GM12878 (cell line): Measurements from ENCODE around the gene TMTC1. TPM values are rescaled to one million over a fixed set of nuclear protein-coding genes. Genes with fewer than 3 reads are reported as not detected.

Experiments used
- ATAC-seq: fragments of 200-7000 bp; cut with Tn5 transposase; 3 replicates; pipeline ENCODE4 v1.9.1; 2020; ENCODE audit warnings: mild to moderate bottlenecking, moderate library complexity
- BruUV-seq: library from RNA; stranded (reverse); fragments of 400-500 nt; replicated peaks from 2 replicates; lab custom pipeline; 2021; lab: Mats Ljungman, UMichigan
- CTCF ChIA-PET: fragments of 300-600 bp; sonication (Branson Sonifier 250); formaldehyde crosslinking; extraction: SDS; loops from one replicate; lab custom pipeline; 2021; ENCODE audit warnings: inconsistent platforms; lab: Yijun Ruan, JAX
- POLR2A ChIA-PET: fragments of 350-600 bp; formaldehyde crosslinking; extraction: SDS; loops from one replicate; lab custom pipeline; 2021; ENCODE audit warnings: inconsistent platforms; lab: Charles Lee
- RAD21 ChIA-PET: fragments of 300-600 bp; sonication (Branson Sonifier 250); formaldehyde crosslinking; loops from one replicate; lab custom pipeline; 2023; ENCODE audit warnings: antibody characterized with exemption; ENCODE audit not compliant: unreplicated experiment; lab: Charles Lee
- SMC1A ChIA-PET: fragments of 300-600 bp; sonication (Branson Sonifier 250); formaldehyde crosslinking; loops from one replicate; lab custom pipeline; 2023; ENCODE audit not compliant: unreplicated experiment, uncharacterized antibody; lab: Charles Lee
- DNase-seq: peaks from one replicate; pipeline ENCODE4 v3.0.0-alpha.2; 2011; ENCODE audit warnings: low read depth, low spot score
- FAIRE-seq: peaks from 3 replicates; lab custom pipeline; 2011; peaks lifted over from hg19 to GRCh38; lab: Jason Lieb, UNC
- H2AFZ ChIP-seq: 2 replicates; pipeline ENCODE4 v1.6.0; 2011; ENCODE audit warnings: low read depth, low read length, control low read depth; ENCODE audit not compliant: control insufficient read depth
- H3K27ac ChIP-seq: 2 replicates; pipeline ENCODE4 v1.5.1; 2011; ENCODE audit warnings: control low read depth; ENCODE audit not compliant: control insufficient read depth, insufficient read depth
- H3K27me3 ChIP-seq, 2 experiments: replicated peaks in 1 of 2; 2 replicates each; pipeline versions ENCODE4 v1.6.0 to v1.6.1; 2011; ENCODE audit warnings: low read length in 1 of 2; ENCODE audit not compliant: control insufficient read depth in 2 of 2, insufficient read depth in 2 of 2
- H3K36me3 ChIP-seq, 2 experiments: 2 replicates each; pipeline ENCODE4 v1.5.1; 2011; ENCODE audit warnings: low read length in 1 of 2; ENCODE audit not compliant: control insufficient read depth in 2 of 2, insufficient read depth in 2 of 2
- H3K4me1 ChIP-seq: 2 replicates; pipeline ENCODE4 v1.6.1; 2011; ENCODE audit warnings: mild to moderate bottlenecking, low read length, moderate library complexity, mixed read lengths; ENCODE audit not compliant: control insufficient read depth, insufficient read depth
- H3K4me2 ChIP-seq: 2 replicates; pipeline ENCODE4 v1.6.0; 2011; ENCODE audit warnings: control low read depth; ENCODE audit not compliant: control insufficient read depth, insufficient read depth
- H3K4me3 ChIP-seq: fragments of 200-600 bp; sonication (generic); 2 replicates; pipeline ENCODE4 v1.5.1; 2016
- H3K79me2 ChIP-seq: 2 replicates; pipeline ENCODE4 v1.6.0; 2011; ENCODE audit warnings: low read length; ENCODE audit not compliant: control insufficient read depth, insufficient read depth
- H3K9ac ChIP-seq: 2 replicates; pipeline ENCODE4 v1.8.0; 2011; ENCODE audit warnings: low read length, control low read depth, mixed read lengths; ENCODE audit not compliant: control insufficient read depth, insufficient read depth
- H3K9me3 ChIP-seq: replicated peaks from 3 replicates; pipeline ENCODE4 v1.5.1; 2011; ENCODE audit warnings: mild to moderate bottlenecking, low read length; ENCODE audit not compliant: control insufficient read depth, insufficient read depth
- H4K20me1 ChIP-seq: 2 replicates; pipeline ENCODE4 v1.6.0; 2011; ENCODE audit not compliant: control insufficient read depth, insufficient read depth
- BACH1 ChIP-seq: fragments of 450-650 bp; IDR thresholded peaks from 2 replicates; pipeline ENCODE4 v1.6.1; 2017; ENCODE audit warnings: mild to moderate bottlenecking, borderline replicate concordance
- ESRRA ChIP-seq: IDR thresholded peaks from 2 replicates; pipeline ENCODE4 v1.6.1; 2012; ENCODE audit warnings: mild to moderate bottlenecking, low read length, improper control_type of control experiment
- GATAD2B ChIP-seq: fragments of 450-650 bp; conservative IDR thresholded peaks from 2 replicates; pipeline ENCODE4 v1.6.1; 2017; ENCODE audit warnings: low read depth, mild to moderate bottlenecking, moderate library complexity
- IRF3 ChIP-seq: fragments of 450-650 bp; IDR thresholded peaks from 2 replicates; pipeline ENCODE4 v1.6.1; 2014; ENCODE audit warnings: mild to moderate bottlenecking
- MLLT1 ChIP-seq: fragments of 450-650 bp; IDR thresholded peaks from 2 replicates; pipeline ENCODE4 v1.6.1; 2016; ENCODE audit warnings: mild to moderate bottlenecking
- MXI1 ChIP-seq: fragments of 150-350 bp; IDR thresholded peaks from 2 replicates; pipeline ENCODE4 v1.6.1; 2011; ENCODE audit warnings: low read depth, mild to moderate bottlenecking, inconsistent platforms, low read length, improper control_type of control experiment
- NFIC ChIP-seq: IDR thresholded peaks from 2 replicates; pipeline ENCODE4 v1.6.1; 2012; ENCODE audit warnings: low read depth, mild to moderate bottlenecking, inconsistent platforms, low read length, moderate library complexity
- NKRF ChIP-seq: fragments of 450-650 bp; conservative IDR thresholded peaks from 2 replicates; pipeline ENCODE4 v1.6.1; 2017; ENCODE audit warnings: mild to moderate bottlenecking, moderate library complexity
- PAX8 ChIP-seq: fragments of 450-650 bp; IDR thresholded peaks from 2 replicates; pipeline ENCODE4 v1.6.1; 2017; ENCODE audit warnings: mild to moderate bottlenecking, moderate library complexity
- RAD51 ChIP-seq: fragments of 450-650 bp; IDR thresholded peaks from 2 replicates; pipeline ENCODE4 v1.6.1; 2016; ENCODE audit warnings: moderate library complexity, mild to moderate bottlenecking, inconsistent platforms
- SIX5 ChIP-seq: IDR thresholded peaks from 2 replicates; pipeline ENCODE4 v1.6.1; 2011; ENCODE audit warnings: mild to moderate bottlenecking, low read depth, low read length, moderate library complexity; ENCODE audit not compliant: severe bottlenecking
- STAT3 ChIP-seq: IDR thresholded peaks from 2 replicates; pipeline ENCODE4 v1.6.1; 2011; ENCODE audit warnings: low read depth, low read length, improper control_type of control experiment
- TCF12 ChIP-seq: IDR thresholded peaks from 2 replicates; pipeline ENCODE4 v1.6.1; 2011; ENCODE audit warnings: low read depth, mild to moderate bottlenecking, low read length
- YY1 ChIP-seq: IDR thresholded peaks from 2 replicates; pipeline ENCODE4 v1.6.1; 2011; ENCODE audit warnings: low read depth, mild to moderate bottlenecking, low read length
- WGBS: methylation state at CpG from one replicate; pipeline ENCODE4 v1.1.6; 2016; ENCODE audit warnings: low lambda C conversion rate; ENCODE audit not compliant: insufficient replicate concordance, insufficient coverage; ENCODE audit errors: missing lambda C conversion rate; 5-methylcytosine and 5-hydroxymethylcytosine counted together
- in situ Hi-C: fragments of 300-500 bp; cut with MboI; formaldehyde crosslinking; loops from 9 replicates; pipeline ENCODE4 v1.14.3; 2018; ENCODE audit warnings: mixed read lengths
- intact Hi-C: fragments of 100-400 bp; cut with micrococcal nuclease; formaldehyde crosslinking; loops from one replicate; pipeline ENCODE4 v1.14.2; 2022; ENCODE audit not compliant: unreplicated experiment
- polyA plus RNA-seq, 11 experiments: library from polyadenylated mRNA; depleted of rRNA in 4 of 11; unstranded in 6 of 11; stranded (reverse) in 5 of 11; fragments of >200 nt; fragmentation: Nextera tagmentation in 4 of 11; fragmentation: Illumina TruSeq in 1 of 11; extraction: Ambion mirVana in 4 of 11; extraction: Trizol in 1 of 11; gene quantifications; 1 replicate in 1 of 11; 2 replicates in 10 of 11; pipeline versions ENCODE4 v1.2.1 to v1.2.3, GENCODE V29; 2011 to 2016; ENCODE audit warnings: inconsistent platforms in 2 of 11, missing spikeins in 2 of 11, low read depth in 1 of 11
- total RNA-seq, 4 experiments: library from RNA; depleted of rRNA in 3 of 4; stranded (reverse); fragments of >200 nt in 3 of 4; fragmentation: Illumina TruSeq in 1 of 4; extraction: Trizol in 1 of 4; gene quantifications; 2 replicates each; pipeline versions ENCODE4 v1.2.1 to v1.2.3, GENCODE V29; 2013 to 2021

The TMTC1 gene
- total and polyA plus RNA-seq, 10 of the 15 experiments (the other 5 are each of a cell fraction or from before 2014, with no cell fraction given), result 0.10 to 20.9 (median 0.57) TPM

- Histone ChIP-seq H3K79me2 (no peaks in the 10 kb centered on the region), H3K9ac (no peak overlapping the region), H2AFZ (no peak overlapping the region), H3K27ac (no peak overlapping the region), H3K36me3 (no peaks in the 10 kb centered on the region), H3K4me2 (no peak overlapping the region), H3K27me3 (no peaks in the 10 kb centered on the region), H3K4me3 (no peak overlapping the region), H4K20me1 (no peaks in the 10 kb centered on the region), H3K9me3 (no peaks in the 10 kb centered on the region), H3K4me1 (no peaks in the 10 kb centered on the region)
- in situ Hi-C loops, result no loop called here
- intact Hi-C loops, result no loop called here
- DNase-seq (no peak), FAIRE-seq (no peak), ATAC-seq (no peak)
- BruUV-seq, result no TSS peak
- TF ChIP-seq PAX8, result no peak
- TF ChIP-seq GATAD2B, result no peak
- no peak for TF ChIP-seq ESRRA
- no peak for TF ChIP-seq BACH1
- TF ChIP-seq TCF12, result no peak
- SMC1A ChIA-PET, result interaction anchor here (1.1 to 1.8 kb wide), 2 partner anchors 17 to 32 kb away, joined by 3 to 5 read pairs; no protein-coding TSS in a partner anchor
- RAD21 ChIA-PET, result no interaction called here
- WGBS, result 8% methylated on average over 1 of the region's 1 CpG
- POLR2A ChIA-PET, result interaction anchor here (1.0 kb wide), 1 partner anchor 15 kb away, joined by 3 read pairs; no protein-coding TSS in a partner anchor
- CTCF ChIA-PET, result no interaction called here
These were observed 205.7 kb downstream of the TMTC1 start for GRCh38 chr12:29578070-29578469.

- Histone ChIP-seq H3K4me2 (no peak overlapping the region), H2AFZ (no peak overlapping the region), H3K27ac (no peak overlapping the region), H3K9me3 (no peaks in the 10 kb centered on the region), H4K20me1 (no peaks in the 10 kb centered on the region), H3K36me3 (no peaks in the 10 kb centered on the region), H3K4me1 (no peaks in the 10 kb centered on the region), H3K27me3 (no peaks in the 10 kb centered on the region), H3K79me2 (no peaks in the 10 kb centered on the region), H3K9ac (no peak overlapping the region), H3K4me3 (no peak overlapping the region)
- WGBS, result 25% methylated on average over 4 of the region's 4 CpGs
- intact Hi-C loops, result no loop called here
- ChIA-PET RAD21 (interaction anchor here (1.3 kb wide), 1 partner anchor 22 kb away, joined by 4 read pairs; no protein-coding TSS in a partner anchor), CTCF (interaction anchor here (1.4 to 2.0 kb wide), 2 partner anchors 14 to 22 kb away, joined by 5 to 6 read pairs; no protein-coding TSS in a partner anchor), SMC1A (interaction anchor here (0.6 to 1.3 kb wide), 4 partner anchors 15 to 916 kb away, joined by 3 to 4 read pairs (median 3); no protein-coding TSS in a partner anchor), POLR2A (no interaction called here)
- BruUV-seq, result no TSS peak
- ATAC-seq (no peak), DNase-seq (no peak), FAIRE-seq (no peak)
- in situ Hi-C loops, result no loop called here
- TF ChIP-seq GATAD2B (no peak), STAT3 (no peak), MXI1 (no peak), IRF3 (no peak), YY1 (no peak), MLLT1 (no peak), NKRF (no peak), NFIC (no peak), SIX5 (no peak), RAD51 (no peak)
These were observed 209.2 kb downstream of the TMTC1 start for GRCh38 chr12:29574500-29574899.
